K562 (cell line): Measurements from ENCODE around the gene TMCC2. TPM values are rescaled to one million over a fixed set of nuclear protein-coding genes. Genes with fewer than 3 reads are reported as not detected.
A peak's percentile ranks its signal among the peaks of the same experiment; 100 is the strongest.

Experiments used
- BCLAF1 ChIP-seq, 2 experiments: fragments of 450-650 bp in 1 of 2; IDR thresholded peaks; 2 replicates each; pipeline ENCODE4 v1.6.1; 2011 to 2017; ENCODE audit warnings: low read depth in 2 of 2, antibody characterized with exemption in 1 of 2, borderline replicate concordance in 1 of 2, low read length in 1 of 2, mild to moderate bottlenecking in 1 of 2, mixed read lengths in 1 of 2; ENCODE audit not compliant: control insufficient read depth in 1 of 2
- BDP1 ChIP-seq: IDR thresholded peaks from 3 replicates; pipeline ENCODE4 v1.6.1; 2011; ENCODE audit not compliant: insufficient read length, insufficient read depth
- BRF1 ChIP-seq: IDR thresholded peaks from 3 replicates; pipeline ENCODE4 v1.6.1; 2011; ENCODE audit warnings: borderline replicate concordance, mild to moderate bottlenecking; ENCODE audit not compliant: insufficient read length; ENCODE audit errors: extremely low read depth
- CCNT2 ChIP-seq: IDR thresholded peaks from 2 replicates; pipeline ENCODE4 v1.6.1; 2011; ENCODE audit warnings: borderline replicate concordance, low read depth, mild to moderate bottlenecking, moderate library complexity, mixed read lengths, low read length; ENCODE audit not compliant: insufficient read length; ENCODE audit errors: extremely low read depth
- FIP1L1 ChIP-seq: fragments of 200-400 bp; formaldehyde crosslinking; IDR thresholded peaks from 2 replicates; pipeline ENCODE4 v1.6.1; 2018; ENCODE audit warnings: mild to moderate bottlenecking, low read depth, low read length; ENCODE audit not compliant: poor library complexity, severe bottlenecking
- FOXA1 ChIP-seq: fragments of 450-650 bp; IDR thresholded peaks from 2 replicates; pipeline ENCODE4 v1.6.1; 2016; ENCODE audit warnings: mild to moderate bottlenecking, borderline replicate concordance
- GTF3C2 ChIP-seq: IDR thresholded peaks from 3 replicates; pipeline ENCODE4 v1.6.1; 2011; ENCODE audit warnings: borderline replicate concordance, mild to moderate bottlenecking, moderate library complexity; ENCODE audit not compliant: insufficient read length; ENCODE audit errors: extremely low read depth
- MTA1 ChIP-seq: fragments of 450-650 bp; IDR thresholded peaks from 2 replicates; pipeline ENCODE4 v1.6.1; 2017; ENCODE audit warnings: borderline replicate concordance
- MXD1 ChIP-seq: fragments of 250-450 bp; sonication (Bioruptor Pico); IDR thresholded peaks from 2 replicates; pipeline ENCODE4 v1.8.0; 2021; ENCODE audit warnings: borderline replicate concordance, mild to moderate bottlenecking, moderate library complexity; ENCODE audit not compliant: poor library complexity, severe bottlenecking
- POLR2AphosphoS2 ChIP-seq: IDR thresholded peaks from 2 replicates; pipeline ENCODE4 v1.6.1; 2012; ENCODE audit warnings: low read length, improper control_type of control experiment
- RUNX1 ChIP-seq: sonication (generic); IDR thresholded peaks from 2 replicates; pipeline ENCODE4 v1.6.1; 2016; ENCODE audit warnings: antibody characterized with exemption, low read depth
- SIN3A ChIP-seq, 2 experiments: fragments of 150-350 bp in 1 of 2; IDR thresholded peaks; 2 replicates each; pipeline ENCODE4 v1.6.1; 2011 to 2016; ENCODE audit warnings: borderline replicate concordance in 2 of 2, low read depth in 2 of 2, low read length in 2 of 2, mild to moderate bottlenecking in 2 of 2, moderate library complexity in 2 of 2; ENCODE audit not compliant: control insufficient read depth in 1 of 2
- ZFPM2 ChIP-seq: fragments of 250-450 bp; sonication (Bioruptor Pico); IDR thresholded peaks from 2 replicates; pipeline ENCODE4 v1.5.1; 2022; ENCODE audit warnings: mild to moderate bottlenecking
- ZNF253 ChIP-seq: fragments of 250-450 bp; sonication (Bioruptor Pico); conservative IDR thresholded peaks from 2 replicates; pipeline ENCODE4 v1.6.1; 2021; ENCODE audit warnings: mild to moderate bottlenecking
- ZNF277 ChIP-seq: fragments of 250-450 bp; sonication (Bioruptor Pico); IDR thresholded peaks from 2 replicates; pipeline ENCODE4 v1.8.0; 2022; ENCODE audit warnings: inconsistent platforms, mild to moderate bottlenecking, moderate library complexity, borderline replicate concordance
- ZNF316 ChIP-seq: fragments of 450-650 bp; IDR thresholded peaks from 2 replicates; pipeline ENCODE4 v1.6.1; 2016
- ZNF668 ChIP-seq: fragments of 250-450 bp; sonication (Bioruptor Pico); IDR thresholded peaks from 2 replicates; pipeline ENCODE4 v1.8.0; 2022; ENCODE audit warnings: mild to moderate bottlenecking, inconsistent platforms
- ZNF77 ChIP-seq: fragments of 250-450 bp; sonication (Bioruptor Pico); IDR thresholded peaks from 2 replicates; pipeline ENCODE4 v1.5.0; 2020
- polyA plus RNA-seq, 8 experiments: library from polyadenylated mRNA; depleted of rRNA in 4 of 8; stranded (reverse) in 5 of 8; unstranded in 3 of 8; fragments of >200 nt; fragmentation: Nextera tagmentation in 2 of 8; fragmentation: Illumina TruSeq in 1 of 8; extraction: Ambion mirVana in 2 of 8; extraction: Trizol in 1 of 8; gene quantifications; 2 replicates each; pipeline versions ENCODE4 v1.2.1 to v1.2.3, GENCODE V29; 2011 to 2014; ENCODE audit warnings: inconsistent platforms in 1 of 8, missing spikeins in 1 of 8
- total RNA-seq, 7 experiments: library from RNA; depleted of rRNA in 6 of 7; stranded (reverse); fragments of >200 nt in 6 of 7; fragmentation: Illumina TruSeq in 2 of 7; extraction: Trizol in 2 of 7; gene quantifications; 2 replicates each; pipeline versions ENCODE4 v1.2.1 to v1.2.3, GENCODE V29; 2011 to 2021; ENCODE audit warnings: low replicate concordance in 1 of 7

TMCC2 gene
- total and polyA plus RNA-seq, 9 of the 15 experiments (the other 6 are each of a cell fraction or from before 2014, with no cell fraction given): 0.06 to 1.8 (median 0.98) TPM

- no peak for TF ChIP-seq MXD1
- no peak for TF ChIP-seq FOXA1
- TF ChIP-seq MTA1: peak; percentile 37; the same call in 1 of the 2 replicates
- TF ChIP-seq ZNF668: 0 out of 2 replicates have a peak, but pooled peaks have one; percentile 42
- TF ChIP-seq ZNF253 (CRISPR knock-in tag): no peak
- no peak for TF ChIP-seq RUNX1
- TF ChIP-seq SIN3A (IDR thresholded peaks at IDR 0.05; ENCODE audit: borderline replicate concordance in 2 of 2, control insufficient read depth in 1 of 2, low read depth in 2 of 2, low read length in 2 of 2): no peak
- TF ChIP-seq BCLAF1 (IDR thresholded peaks at IDR 0.05; ENCODE audit: borderline replicate concordance in 1 of 2, control insufficient read depth in 1 of 2, low read depth in 2 of 2, low read length in 1 of 2): no peak
- TF ChIP-seq FIP1L1: no peak
- no peak for TF ChIP-seq BDP1
- TF ChIP-seq ZNF316: peak; percentile 46; the same call in 1 of the 2 replicates
- TF ChIP-seq POLR2AphosphoS2: no peak
- no peak for TF ChIP-seq CCNT2
- TF ChIP-seq BRF1: no peak
- no peak for TF ChIP-seq ZNF77
- TF ChIP-seq ZNF277 (CRISPR knock-in tag): no peak
- no peak for TF ChIP-seq ZFPM2 (CRISPR knock-in tag)
- no peak for TF ChIP-seq GTF3C2
Measured at GRCh38 chr1:205237526-205238484, 10.1 kb downstream of the TMCC2 start (continued).
